ENCODE results near the gene DCP1B.

DCP1B gene

DNA sequence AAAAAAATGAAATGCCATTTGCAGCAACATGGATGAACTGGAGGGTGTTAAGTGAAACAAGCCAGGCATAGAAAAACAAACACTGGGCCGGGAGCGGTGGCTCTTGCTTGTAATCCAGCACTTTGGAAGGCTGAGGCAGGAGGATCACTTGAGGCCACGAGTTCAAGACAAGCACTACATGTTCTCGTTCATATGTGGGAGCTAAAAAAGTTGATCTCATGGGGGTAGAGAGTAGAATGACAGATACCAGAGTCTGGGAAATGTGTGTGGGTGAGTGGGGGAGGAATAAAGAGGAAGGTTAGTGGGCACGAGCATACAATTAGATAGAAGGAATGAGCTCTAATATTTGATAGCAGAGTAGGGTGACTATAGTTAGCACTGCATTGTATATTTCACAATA, 107.3 kb downstream of the DCP1B start:
- DNase-seq (ENCODE audit: low read depth, low spot score): no peak

All from activated CD4-positive, CD25-positive, alpha-beta regulatory T cell treated with anti-CD3 and anti-CD28 coated beads, Interleukin-2, amount 50 U/mL, for 16 hours (primary cell).